C1 segment of cervical spinal cord (tissue), 14 donors: ENCODE measurements around the gene MLANA.

Source experiments
- DNase-seq, 14 donors: peaks; one replicate each; lab custom pipeline; 2025; lab: John Stamatoyannopoulos, UW

Gene MLANA

GRCh38 chr9:5957166-5957565 lies 66.5 kb downstream of the MLANA start:
- no peak for DNase-seq

- DNase-seq, result no peak
Observed at GRCh38 chr9:5958273-5958672, 67.6 kb downstream of the MLANA start.
